Left renal cortex interstitium (tissue), 4 donors: ENCODE results near the gene KCTD2. TPM values are rescaled to one million over a fixed set of nuclear protein-coding genes. Genes with fewer than 3 reads are reported as not detected.

Experiments
- polyA plus RNA-seq, 4 donors: library from polyadenylated mRNA; unstranded; fragments of 120-200 nt; gene quantifications; one replicate each; pipeline ENCODE4 v1.2.1, GENCODE V29; 2013; ENCODE audit not compliant: insufficient read length in 4 of 4

KCTD2 gene
- polyA plus RNA-seq, 4 donors: 29.7 to 34.6 (median 33.9) TPM

Other genes with a start within 250 kb of the KCTD2 start
- under 1 TPM; 0.17 to 0.35 (median 0.21) TPM for gene GRIN2C, start 187.3 kb upstream of the KCTD2 start, polyA plus RNA-seq
- 10 to 100 TPM in 1 of 4 donors, 1 to 10 TPM in 3; 4.1 to 11.6 (median 9.2) TPM for gene FDXR, start 174.2 kb upstream of the KCTD2 start, polyA plus RNA-seq
- under 1 TPM; 0.38 to 0.52 (median 0.47) TPM for gene FADS6, start 153.6 kb upstream of the KCTD2 start, polyA plus RNA-seq
- gene USH1G, start 124.0 kb upstream of the KCTD2 start, polyA plus RNA-seq: under 1 TPM; 0.44 to 0.90 (median 0.75) TPM
- not detected for gene OTOP2, start 123.0 kb upstream of the KCTD2 start, polyA plus RNA-seq
- not detected for gene OTOP3, start 111.3 kb upstream of the KCTD2 start, polyA plus RNA-seq
- gene HID1, start 74.5 kb upstream of the KCTD2 start, polyA plus RNA-seq: 10 to 100 TPM; 11.6 to 19.1 (median 13.5) TPM
- gene CDR2L, start 59.6 kb upstream of the KCTD2 start, polyA plus RNA-seq: 10 to 100 TPM in 2 of 4 donors, 1 to 10 TPM in 2; 8.2 to 12.0 (median 10.0) TPM
- gene MRPL58, start 34.6 kb upstream of the KCTD2 start, polyA plus RNA-seq: 10 to 100 TPM; 26.8 to 29.3 (median 27.7) TPM
- 100 to 1,000 TPM; 281 to 356 (median 320) TPM for gene ATP5PD, start 256 bp upstream of the KCTD2 start, polyA plus RNA-seq
- 10 to 100 TPM; 23.6 to 45.3 (median 33.4) TPM for gene SLC16A5, start 40.7 kb downstream of the KCTD2 start, polyA plus RNA-seq
- gene ARMC7, start 62.7 kb downstream of the KCTD2 start, polyA plus RNA-seq: 10 to 100 TPM; 16.6 to 21.5 (median 17.4) TPM
- gene NT5C, start 84.5 kb downstream of the KCTD2 start, polyA plus RNA-seq: 10 to 100 TPM; 44.7 to 71.4 (median 61.9) TPM
- 100 to 1,000 TPM in 2 of 4 donors, 10 to 100 TPM in 2; 85.8 to 108 (median 93.7) TPM for gene JPT1, start 107.3 kb downstream of the KCTD2 start, polyA plus RNA-seq
- 100 to 1,000 TPM; 626 to 750 (median 696) TPM for gene SUMO2, start 135.7 kb downstream of the KCTD2 start, polyA plus RNA-seq
- 10 to 100 TPM; 58.8 to 78.9 (median 66.6) TPM for gene NUP85, start 158.5 kb downstream of the KCTD2 start, polyA plus RNA-seq
- gene GGA3, start 214.4 kb downstream of the KCTD2 start, polyA plus RNA-seq: 10 to 100 TPM; 33.5 to 48.1 (median 41.0) TPM
- gene MRPS7, start 214.7 kb downstream of the KCTD2 start, polyA plus RNA-seq: 10 to 100 TPM; 70.7 to 86.9 (median 76.6) TPM
- gene MIF4GD, start 224.0 kb downstream of the KCTD2 start, polyA plus RNA-seq: 10 to 100 TPM; 19.5 to 23.2 (median 22.1) TPM
- 10 to 100 TPM in 1 of 4 donors, 1 to 10 TPM in 3; 7.3 to 10.2 (median 7.9) TPM for gene SLC25A19, start 242.2 kb downstream of the KCTD2 start, polyA plus RNA-seq